IgD-negative memory B cell (primary cell): Measurements from ENCODE around the gene SLC4A3. TPM values are rescaled to one million over a fixed set of nuclear protein-coding genes. Genes with fewer than 3 reads are reported as not detected.

Experiments used
- H3K27ac Mint-ChIP-seq, 3 donors: one replicate each; pipeline ENCODE4 v1.8.0; 2020 to 2022; ENCODE audit warnings: mild to moderate bottlenecking in 3 of 3, mixed read lengths in 3 of 3, moderate library complexity in 1 of 3
- H3K27me3 Mint-ChIP-seq: one replicate; pipeline ENCODE4 v1.8.0; 2021; ENCODE audit warnings: mixed read lengths
- H3K36me3 Mint-ChIP-seq: one replicate; pipeline ENCODE4 v1.8.0; 2020; ENCODE audit warnings: mild to moderate bottlenecking, mixed read lengths
- H3K4me1 Mint-ChIP-seq, 3 donors: one replicate each; pipeline ENCODE4 v1.8.0; 2020 to 2022; ENCODE audit warnings: mixed read lengths in 3 of 3, mild to moderate bottlenecking in 1 of 3
- H3K4me3 Mint-ChIP-seq, 4 donors: one replicate each; pipeline ENCODE4 v1.8.0; 2020 to 2022; ENCODE audit warnings: mild to moderate bottlenecking in 4 of 4, mixed read lengths in 4 of 4, moderate library complexity in 3 of 4
- H3K9me3 Mint-ChIP-seq, 3 donors: one replicate each; pipeline ENCODE4 v1.8.0; 2020 to 2021; ENCODE audit warnings: mixed read lengths in 3 of 3, mild to moderate bottlenecking in 1 of 3
- polyA plus RNA-seq: library from polyadenylated mRNA; unstranded; fragments of 300-500 nt; fragmentation: Illumina TruSeq; gene quantifications from one replicate; pipeline ENCODE4 v1.2.3, GENCODE V29; 2021

The SLC4A3 gene
- polyA plus RNA-seq, 1 donor from 2014 or later = not detected

DNA sequence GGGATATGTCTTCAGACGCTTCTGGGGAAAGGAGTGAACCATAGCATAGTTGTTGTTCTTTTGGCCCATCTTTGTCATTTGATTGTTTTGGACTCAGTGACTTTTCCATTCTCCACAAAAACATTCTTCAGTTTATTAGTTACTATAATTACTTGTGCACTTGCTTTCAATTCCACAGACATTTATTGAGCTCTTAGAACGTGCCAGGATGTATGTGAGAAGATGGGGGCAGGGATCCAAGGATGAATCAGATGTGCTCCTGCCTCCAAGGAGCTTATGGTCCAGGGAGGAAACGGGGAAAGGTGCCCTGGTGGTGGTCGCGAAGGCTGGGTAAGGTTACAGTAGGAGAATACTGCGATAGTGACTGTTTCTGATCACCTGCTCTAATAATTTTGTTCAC, 6.9 kb upstream of the SLC4A3 start:
- no peak overlapping the region for H3K27ac Mint-ChIP-seq
- H3K4me3 Mint-ChIP-seq = no peak overlapping the region
- H3K9me3 Mint-ChIP-seq = no peaks in the 10 kb centered on the region

DNA sequence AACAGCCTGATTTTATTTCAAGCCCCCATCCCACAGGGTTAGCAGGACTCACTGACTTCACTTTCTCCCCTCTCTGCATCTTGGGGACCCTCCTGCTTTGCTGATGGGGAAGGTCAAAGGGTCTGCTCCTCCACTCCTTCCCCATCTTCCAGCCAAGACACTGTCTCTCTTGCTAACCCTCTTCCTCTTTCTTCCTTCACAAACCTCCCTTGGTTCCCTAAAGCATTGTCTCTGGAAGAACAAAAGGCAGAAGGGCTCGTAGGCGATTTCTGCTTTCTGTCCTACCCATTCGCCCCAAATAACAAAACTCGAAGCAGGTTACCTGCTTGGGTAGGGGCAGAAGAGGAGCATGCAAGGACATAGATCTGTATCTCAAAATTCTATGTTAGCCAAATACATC, 5.5 kb upstream of the SLC4A3 start:
- H3K27me3 Mint-ChIP-seq = peaks cover 16% of the 10 kb centered on the region
- no peak overlapping the region for H3K4me3 Mint-ChIP-seq
- H3K4me1 Mint-ChIP-seq = peaks cover 0 to 6% (median 4%) of the 10 kb centered on the region in 3 donors
- no peaks in the 10 kb centered on the region for H3K36me3 Mint-ChIP-seq
- no peaks in the 10 kb centered on the region for H3K9me3 Mint-ChIP-seq
- H3K27ac Mint-ChIP-seq = no peak overlapping the region

More for the DNA sequence above, 6.9 kb upstream of the SLC4A3 start:
- no peaks in the 10 kb centered on the region for H3K36me3 Mint-ChIP-seq
- H3K27me3 Mint-ChIP-seq = peaks cover 8% of the 10 kb centered on the region
- no peaks in the 10 kb centered on the region for H3K4me1 Mint-ChIP-seq

DNA sequence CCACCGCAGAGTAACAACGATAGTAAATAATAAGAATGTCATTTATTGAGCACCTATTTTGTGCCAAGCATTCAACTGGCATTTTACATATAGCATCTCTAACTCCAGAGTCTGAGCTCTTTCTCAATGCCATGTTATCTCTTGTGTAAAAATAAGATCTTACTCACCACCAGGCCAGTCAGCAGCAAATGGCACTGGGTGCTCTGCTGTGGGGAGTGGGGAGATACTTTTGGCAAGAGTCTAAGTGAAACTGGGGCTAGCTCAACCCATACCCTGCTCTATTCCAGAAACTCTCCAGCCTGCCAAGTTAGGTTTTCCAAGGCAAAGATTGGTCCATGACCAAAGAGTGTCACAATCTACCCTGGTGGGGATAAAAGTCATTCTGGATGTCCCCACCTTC, 5.0 kb upstream of the SLC4A3 start:
- Mint-ChIP-seq H3K27ac (no peak overlapping the region), H3K36me3 (no peaks in the 10 kb centered on the region), H3K4me3 (no peak overlapping the region), H3K4me1 (peaks cover 0 to 6% (median 5%) of the 10 kb centered on the region in 3 donors), H3K9me3 (no peaks in the 10 kb centered on the region), H3K27me3 (peaks cover 18% of the 10 kb centered on the region)

DNA sequence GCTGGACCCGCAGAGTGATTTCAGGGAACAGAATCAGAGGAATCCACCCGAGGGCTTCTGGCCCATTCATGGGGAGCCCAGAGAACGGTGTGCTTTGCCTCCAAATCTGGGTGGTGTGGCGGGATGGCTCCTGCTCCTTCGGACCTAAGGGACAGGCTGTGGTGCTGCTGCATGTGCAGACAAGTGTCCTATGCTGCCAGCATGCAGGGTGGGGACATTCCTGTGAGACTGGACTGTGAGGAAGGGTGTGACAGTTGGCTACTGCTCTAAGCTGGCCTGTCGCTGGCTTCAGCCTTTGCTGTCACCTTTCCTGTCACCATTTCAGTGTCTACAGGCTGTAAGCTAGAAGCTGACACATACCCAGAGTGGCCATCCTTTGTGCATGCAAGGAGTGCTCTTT, 2.9 kb upstream of the SLC4A3 start:
- H3K27ac Mint-ChIP-seq = no peak overlapping the region
- no peaks in the 10 kb centered on the region for H3K9me3 Mint-ChIP-seq
- peaks cover 0 to 6% (median 5%) of the 10 kb centered on the region in 3 donors for H3K4me1 Mint-ChIP-seq
- no peaks in the 10 kb centered on the region for H3K36me3 Mint-ChIP-seq
- H3K4me3 Mint-ChIP-seq = no peak overlapping the region
- H3K27me3 Mint-ChIP-seq = peaks cover 26% of the 10 kb centered on the region

DNA sequence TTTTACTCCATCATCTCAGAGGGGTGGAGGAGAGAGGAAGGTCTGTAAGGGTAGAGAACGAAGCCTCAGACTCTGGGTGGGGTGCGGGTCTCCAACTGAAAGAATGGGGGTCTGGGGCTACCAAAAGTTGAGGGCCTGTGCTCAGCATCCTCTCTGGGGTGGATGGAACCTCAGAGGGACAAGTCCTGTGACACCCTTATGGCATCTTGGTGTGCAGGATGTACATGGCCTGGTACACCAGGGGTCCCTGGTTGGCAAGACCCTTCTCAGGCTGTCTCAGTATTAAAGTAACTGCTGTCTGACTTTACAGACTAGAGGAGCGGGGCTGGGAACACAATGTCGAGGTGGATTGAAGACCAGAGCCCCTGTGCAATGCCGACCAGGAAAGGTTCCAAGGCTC, 2.3 kb upstream of the SLC4A3 start:
- H3K36me3 Mint-ChIP-seq = no peaks in the 10 kb centered on the region
- peaks cover 0 to 6% (median 5%) of the 10 kb centered on the region in 3 donors for H3K4me1 Mint-ChIP-seq
- peaks cover 26% of the 10 kb centered on the region for H3K27me3 Mint-ChIP-seq
- no peak overlapping the region for H3K4me3 Mint-ChIP-seq
- H3K27ac Mint-ChIP-seq = no peak overlapping the region
- no peaks in the 10 kb centered on the region for H3K9me3 Mint-ChIP-seq

DNA sequence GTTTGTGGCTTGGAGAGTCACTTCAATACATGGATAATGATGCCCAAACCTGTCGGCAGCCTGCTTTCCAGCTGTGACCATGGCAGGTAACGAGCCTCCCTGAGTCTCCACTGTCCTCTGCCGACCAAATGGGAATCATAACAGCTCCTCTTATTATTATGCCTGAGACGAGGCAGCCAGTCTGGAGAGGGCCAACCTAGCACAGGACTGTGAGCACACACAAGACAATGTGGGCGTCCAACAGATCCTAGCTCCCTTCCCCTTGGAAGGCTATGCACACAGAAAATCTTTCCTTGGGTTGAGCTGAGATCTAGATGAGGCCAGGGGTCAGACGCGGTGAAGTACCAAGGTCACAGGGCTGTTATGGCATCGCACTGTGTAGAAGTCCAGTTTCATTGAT, 890 bp upstream of the SLC4A3 start:
- Mint-ChIP-seq H3K9me3 (no peaks in the 10 kb centered on the region), H3K4me3 (peak overlapping the region; percentile 53 to 85 (median 78)), H3K36me3 (no peaks in the 10 kb centered on the region), H3K4me1 (peaks cover 1 to 6% (median 5%) of the 10 kb centered on the region in 3 donors), H3K27me3 (peaks cover 32% of the 10 kb centered on the region), H3K27ac (peak overlapping the region in 1 of 3 donors; percentile 86)

DNA sequence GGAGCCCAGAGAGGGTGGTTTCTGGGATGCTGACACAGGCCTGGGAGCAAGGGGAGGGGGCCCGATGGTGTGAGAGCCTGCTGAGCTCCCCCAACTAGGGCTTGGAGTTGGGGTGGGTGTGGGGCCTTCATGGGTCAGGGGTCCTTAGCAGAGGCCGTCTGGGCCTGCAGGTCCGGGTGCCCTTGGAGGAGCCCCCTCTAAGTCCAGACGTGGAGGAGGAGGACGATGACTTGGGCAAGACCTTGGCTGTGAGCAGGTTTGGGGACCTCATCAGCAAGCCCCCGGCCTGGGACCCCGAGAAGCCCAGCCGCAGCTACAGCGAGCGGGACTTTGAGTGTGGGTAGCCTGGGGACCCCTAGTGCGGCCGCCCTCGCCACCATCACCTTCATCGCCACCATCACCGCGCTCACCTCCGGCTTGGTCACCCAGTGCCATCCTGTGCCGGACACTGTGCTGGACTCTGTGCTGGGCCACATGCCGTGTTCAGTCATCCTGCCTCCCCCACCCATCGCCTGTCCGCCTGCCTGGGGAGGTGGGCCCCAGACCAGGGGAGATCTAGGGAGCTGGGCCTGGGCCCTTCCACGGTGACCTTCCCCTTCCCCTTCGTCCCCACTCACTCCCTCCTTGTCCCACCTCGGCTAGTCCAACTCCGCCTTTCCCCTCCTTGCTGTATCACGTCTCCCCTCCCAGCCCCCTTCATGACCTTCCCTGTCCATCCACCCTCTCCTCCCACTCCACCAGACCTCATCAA, 980 bp downstream of the SLC4A3 start:
- H3K4me1 Mint-ChIP-seq = peaks cover 1 to 6% (median 5%) of the 10 kb centered on the region in 3 donors
- no peak overlapping the region for H3K27ac Mint-ChIP-seq
- H3K27me3 Mint-ChIP-seq = peaks cover 32% of the 10 kb centered on the region
- no peaks in the 10 kb centered on the region for H3K36me3 Mint-ChIP-seq
- H3K9me3 Mint-ChIP-seq = no peaks in the 10 kb centered on the region
- H3K4me3 Mint-ChIP-seq = no peak overlapping the region

DNA sequence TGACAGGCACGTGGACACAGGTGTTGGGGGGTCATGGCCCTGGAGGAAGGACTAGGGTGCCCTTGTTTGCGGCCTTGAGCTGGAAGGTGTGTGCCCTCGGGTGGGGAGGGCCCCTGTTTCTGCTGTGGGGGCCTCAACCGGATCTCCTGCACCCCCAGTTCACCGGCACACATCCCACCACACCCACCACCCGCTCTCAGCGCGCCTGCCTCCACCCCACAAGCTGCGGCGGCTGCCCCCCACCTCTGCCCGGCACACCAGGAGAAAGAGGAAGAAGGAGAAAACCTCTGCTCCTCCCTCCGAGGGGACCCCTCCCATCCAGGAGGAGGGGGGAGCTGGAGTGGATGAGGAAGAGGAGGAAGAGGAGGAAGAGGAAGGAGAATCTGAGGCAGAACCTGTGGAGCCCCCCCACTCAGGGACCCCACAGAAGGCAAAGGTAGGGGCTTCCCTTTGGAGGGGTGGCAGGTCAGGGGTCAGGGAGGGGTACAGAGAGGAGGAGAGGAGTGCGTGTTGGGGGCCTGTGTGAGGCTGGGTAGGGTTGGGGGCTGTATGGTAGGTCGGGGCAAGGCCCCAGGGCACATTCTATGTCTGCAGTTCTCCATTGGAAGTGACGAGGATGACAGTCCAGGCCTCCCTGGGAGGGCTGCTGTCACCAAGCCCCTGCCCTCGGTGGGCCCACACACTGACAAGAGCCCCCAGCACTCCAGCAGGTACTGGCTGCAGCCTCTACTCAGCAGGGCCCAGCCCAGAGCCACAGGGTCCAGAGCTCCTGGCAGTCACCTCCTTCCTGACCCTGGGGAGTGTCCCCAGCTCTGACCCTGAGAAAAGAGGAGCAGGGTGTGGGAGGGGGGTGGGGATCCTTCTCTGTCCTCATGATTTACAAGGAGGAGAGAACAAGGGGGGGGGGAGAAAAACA, 1.8 kb downstream of the SLC4A3 start:
- no peak overlapping the region for H3K4me3 Mint-ChIP-seq
- H3K4me1 Mint-ChIP-seq = peaks cover 1 to 6% (median 5%) of the 10 kb centered on the region in 3 donors
- H3K27ac Mint-ChIP-seq = no peak overlapping the region
- H3K36me3 Mint-ChIP-seq = no peaks in the 10 kb centered on the region
- peaks cover 32% of the 10 kb centered on the region for H3K27me3 Mint-ChIP-seq
- no peaks in the 10 kb centered on the region for H3K9me3 Mint-ChIP-seq

DNA sequence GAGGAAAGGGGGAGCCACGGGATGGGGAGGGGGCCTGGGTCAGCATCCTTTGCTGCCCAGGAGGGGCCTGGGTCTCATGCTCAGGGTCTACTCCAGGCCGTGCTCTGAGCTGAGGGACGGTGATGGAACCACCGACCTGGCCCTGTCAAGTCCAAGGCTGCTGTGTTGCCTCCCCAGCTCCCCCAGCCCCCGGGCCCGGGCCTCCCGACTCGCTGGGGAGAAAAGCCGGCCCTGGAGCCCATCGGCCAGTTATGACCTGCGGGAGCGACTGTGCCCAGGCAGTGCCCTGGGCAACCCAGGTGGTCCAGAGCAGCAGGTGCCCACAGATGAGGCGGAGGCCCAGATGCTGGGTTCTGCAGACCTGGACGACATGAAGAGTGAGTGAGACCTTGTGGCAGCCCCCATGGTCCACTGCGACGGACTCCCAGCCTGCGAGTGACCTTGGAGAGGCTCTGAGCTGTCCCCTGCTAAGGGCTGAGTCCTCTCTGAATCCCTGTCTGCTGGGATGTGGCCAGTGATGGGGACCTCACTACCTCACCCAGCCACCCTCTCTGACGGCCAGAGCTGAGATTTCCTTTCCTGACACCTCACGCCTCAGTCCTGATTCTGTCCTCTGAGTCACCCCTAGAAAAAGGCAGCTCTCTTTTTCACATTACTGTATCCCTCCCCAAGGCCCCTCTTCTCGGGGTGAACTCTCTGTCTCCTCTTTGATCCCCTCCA, 2.7 kb downstream of the SLC4A3 start:
- peaks cover 31% of the 10 kb centered on the region for H3K27me3 Mint-ChIP-seq
- no peaks in the 10 kb centered on the region for H3K36me3 Mint-ChIP-seq
- H3K9me3 Mint-ChIP-seq = no peaks in the 10 kb centered on the region
- H3K4me1 Mint-ChIP-seq = peaks cover 1 to 6% (median 5%) of the 10 kb centered on the region in 3 donors
- no peak overlapping the region for H3K27ac Mint-ChIP-seq
- H3K4me3 Mint-ChIP-seq = no peak overlapping the region

DNA sequence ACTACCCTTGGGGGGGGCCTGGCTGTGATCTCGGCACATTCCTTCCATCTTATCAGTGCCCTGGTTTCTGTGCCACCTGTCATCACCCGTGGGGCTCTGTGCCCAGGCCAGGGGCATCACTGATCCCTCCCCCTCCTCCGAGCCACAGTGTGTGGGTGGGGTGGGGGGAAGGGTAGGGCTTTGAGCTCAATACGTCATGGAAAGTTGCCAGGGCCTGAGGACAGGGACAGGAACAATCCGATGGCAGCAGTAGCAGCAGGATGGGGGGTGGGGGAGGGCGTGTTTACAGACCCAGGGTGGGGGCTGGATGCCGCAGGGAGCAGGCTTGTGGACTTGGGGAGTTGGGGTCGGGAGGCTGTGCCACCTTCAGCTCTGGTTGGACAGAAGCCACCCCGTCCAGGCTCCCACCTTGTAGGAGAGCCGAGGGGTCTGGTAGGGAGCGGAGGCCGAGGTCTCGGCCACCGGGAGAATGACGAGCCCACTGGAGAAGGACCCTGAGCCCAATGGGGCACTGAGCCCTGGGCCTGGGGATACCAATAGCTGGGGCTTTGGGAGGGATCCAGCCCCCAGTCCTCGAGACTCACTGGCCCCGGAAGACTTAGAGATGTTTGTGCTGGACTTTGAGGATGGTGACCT, 3.5 kb downstream of the SLC4A3 start:
- Mint-ChIP-seq H3K36me3 (no peaks in the 10 kb centered on the region), H3K27me3 (peaks cover 37% of the 10 kb centered on the region), H3K27ac (no peak overlapping the region), H3K4me1 (peaks cover 1 to 6% (median 5%) of the 10 kb centered on the region in 3 donors), H3K4me3 (no peak overlapping the region), H3K9me3 (peaks cover 0 to 2% (median 0%) of the 10 kb centered on the region in 3 donors)

DNA sequence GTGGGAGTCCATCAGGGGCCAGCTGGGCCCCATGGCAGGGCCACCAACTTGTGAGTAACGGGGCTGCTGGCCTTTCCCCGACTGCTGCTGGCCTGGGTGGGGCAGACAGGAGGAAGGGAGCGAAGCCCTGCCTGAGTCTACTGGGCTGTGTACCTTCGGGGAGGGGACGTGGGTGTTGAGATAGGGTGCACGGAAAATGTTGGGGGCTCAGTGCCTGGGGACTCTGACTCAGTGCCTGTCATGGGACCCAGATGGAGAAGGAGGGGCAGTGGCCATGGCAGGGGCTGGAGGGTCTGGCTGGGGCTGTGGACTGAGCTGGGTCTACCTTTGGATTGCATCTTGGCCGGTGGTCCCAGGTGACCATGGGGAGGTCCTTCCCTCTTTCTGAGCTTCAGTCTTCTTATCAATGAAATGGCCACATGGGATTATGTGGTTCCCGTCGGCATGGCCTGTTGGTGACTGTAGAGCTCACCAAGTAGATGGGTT, 4.0 kb downstream of the SLC4A3 start:
- H3K27me3 Mint-ChIP-seq = peaks cover 34% of the 10 kb centered on the region
- H3K9me3 Mint-ChIP-seq = peaks cover 0 to 2% (median 0%) of the 10 kb centered on the region in 3 donors
- no peak overlapping the region for H3K4me3 Mint-ChIP-seq
- H3K27ac Mint-ChIP-seq = no peak overlapping the region
- H3K4me1 Mint-ChIP-seq = peaks cover 1 to 5% (median 5%) of the 10 kb centered on the region in 3 donors
- no peaks in the 10 kb centered on the region for H3K36me3 Mint-ChIP-seq

DNA sequence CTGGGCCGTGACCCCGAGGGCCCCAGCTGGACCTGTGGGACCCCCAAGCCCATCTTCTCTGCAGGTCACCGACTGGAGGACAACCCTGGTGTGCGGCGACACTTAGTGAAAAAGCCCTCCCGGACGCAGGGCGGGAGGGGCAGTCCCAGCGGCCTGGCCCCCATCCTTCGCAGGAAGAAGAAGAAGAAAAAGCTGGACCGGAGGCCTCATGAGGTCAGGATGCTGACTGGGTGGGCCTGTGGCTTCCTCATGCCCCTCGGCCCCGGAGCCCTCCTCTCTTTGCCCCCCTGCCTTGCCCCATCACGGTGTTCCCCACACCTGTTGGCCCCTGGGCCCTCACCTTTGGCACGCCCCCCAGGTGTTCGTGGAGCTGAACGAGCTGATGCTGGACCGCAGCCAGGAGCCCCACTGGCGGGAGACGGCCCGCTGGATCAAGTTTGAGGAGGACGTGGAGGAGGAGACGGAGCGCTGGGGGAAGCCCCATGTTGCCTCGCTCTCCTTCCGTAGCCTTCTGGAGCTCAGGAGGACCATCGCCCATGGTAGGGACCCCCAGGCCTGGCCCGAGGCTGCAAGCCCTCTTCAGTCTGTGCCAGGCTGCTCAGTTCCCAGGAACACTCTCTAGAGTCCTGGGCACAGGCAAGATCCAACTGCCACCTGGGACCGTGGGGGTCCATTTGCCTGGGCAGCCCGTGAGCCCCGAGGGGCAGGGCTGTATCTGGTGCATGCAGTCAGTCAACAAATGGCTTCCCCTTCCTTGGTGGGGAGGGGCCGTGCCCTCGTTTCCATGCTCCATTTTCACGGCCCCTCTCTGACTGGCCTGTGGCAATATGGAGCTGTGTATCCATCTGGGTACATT, 4.7 kb downstream of the SLC4A3 start:
- peaks cover 0 to 1% (median 0%) of the 10 kb centered on the region in 3 donors for H3K4me1 Mint-ChIP-seq
- peaks cover 0 to 2% (median 0%) of the 10 kb centered on the region in 3 donors for H3K9me3 Mint-ChIP-seq
- no peak overlapping the region for H3K4me3 Mint-ChIP-seq
- H3K27me3 Mint-ChIP-seq = peaks cover 29% of the 10 kb centered on the region
- H3K36me3 Mint-ChIP-seq = no peaks in the 10 kb centered on the region
- no peak overlapping the region for H3K27ac Mint-ChIP-seq

DNA sequence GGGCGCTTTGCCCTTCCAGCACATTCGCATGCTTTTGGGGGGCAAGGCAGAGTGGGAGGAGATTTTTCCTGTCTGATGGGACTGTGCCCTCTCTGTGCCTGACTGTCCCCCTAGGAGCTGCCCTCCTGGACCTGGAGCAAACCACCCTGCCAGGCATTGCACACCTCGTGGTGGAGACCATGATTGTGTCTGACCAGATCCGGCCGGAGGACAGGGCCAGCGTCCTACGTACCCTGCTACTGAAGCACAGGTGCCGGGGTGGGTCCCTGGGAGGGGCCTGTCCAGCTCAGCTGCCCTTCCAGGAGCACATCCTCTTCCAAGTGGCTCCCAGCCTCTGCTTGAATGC, 5.3 kb downstream of the SLC4A3 start:
- Mint-ChIP-seq H3K36me3 (no peaks in the 10 kb centered on the region), H3K27me3 (peaks cover 31% of the 10 kb centered on the region), H3K4me1 (peaks cover 0 to 1% (median 0%) of the 10 kb centered on the region in 3 donors), H3K27ac (no peak overlapping the region), H3K4me3 (no peak overlapping the region), H3K9me3 (peaks cover 0 to 2% (median 0%) of the 10 kb centered on the region in 3 donors)
